ENCODE results near the gene SLMAP. TPM values are rescaled to one million over a fixed set of nuclear protein-coding genes. Genes with fewer than 3 reads are reported as not detected.

Gene SLMAP
- total RNA-seq, 1 experiment from 2014 or later: 78.9 TPM

DNA sequence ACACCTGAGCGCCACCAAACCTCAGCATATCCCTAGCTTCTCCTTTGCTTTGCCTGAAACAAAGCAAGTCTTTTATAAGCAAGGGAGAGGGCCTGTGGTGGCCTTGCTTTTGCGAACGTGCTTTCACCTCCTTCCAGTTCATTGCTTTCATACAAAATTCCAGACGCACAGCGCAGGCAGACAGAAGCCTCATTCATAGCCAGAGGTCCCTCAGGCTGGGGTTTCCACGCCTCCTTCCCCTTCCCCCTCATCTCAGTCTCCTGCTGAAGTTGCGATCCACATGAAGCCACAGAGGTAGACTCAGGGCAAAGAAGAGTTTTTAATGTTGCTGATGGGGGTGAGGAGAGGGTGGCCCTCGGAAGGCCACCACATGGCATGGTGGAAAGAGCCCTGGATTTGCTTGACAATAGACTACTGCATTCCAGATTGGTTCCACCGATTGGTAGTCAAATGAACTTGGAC is 192.7 kb downstream of the SLMAP start:
- no peak for DNase-seq (ENCODE audit: low spot score)
- in situ Hi-C loops (cut with HindIII; ENCODE audit: low sequenced_read_pairs): no loop called here

DNA sequence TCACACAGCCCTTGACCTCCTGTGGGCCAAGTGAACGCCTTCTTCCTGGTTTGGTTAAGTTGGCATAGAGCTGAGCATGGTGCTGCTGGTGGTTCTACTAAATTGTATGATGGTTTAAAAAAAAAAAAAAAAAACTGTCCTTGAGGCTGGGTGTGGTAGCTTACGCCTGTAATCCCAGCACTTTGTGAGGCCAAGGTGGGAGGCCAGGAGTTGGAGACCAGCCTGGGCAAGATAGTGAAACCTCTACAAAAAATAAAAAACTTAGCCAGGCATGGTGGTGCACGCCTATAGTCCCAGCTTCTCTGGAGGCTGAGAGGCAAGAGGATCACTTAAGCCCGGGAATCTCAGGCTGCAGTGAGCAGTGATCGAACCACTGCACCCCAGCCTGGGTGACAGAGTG is 193.2 kb downstream of the SLMAP start:
- no peak for DNase-seq (ENCODE audit: low spot score)
- in situ Hi-C loops (cut with HindIII; ENCODE audit: low sequenced_read_pairs): no loop called here

GRCh38 chr3:57949785-57950615 is 193.9 kb downstream of the SLMAP start:
- no peak for DNase-seq (ENCODE audit: low spot score)
- in situ Hi-C loops (cut with HindIII; ENCODE audit: low sequenced_read_pairs): no loop called here

GRCh38 chr3:57951066-57951882 is 195.2 kb downstream of the SLMAP start:
- DNase-seq (ENCODE audit: low spot score): no peak
- in situ Hi-C loops (cut with HindIII; ENCODE audit: low sequenced_read_pairs): no loop called here

- peak; percentile 46 for DNase-seq (ENCODE audit: low spot score)
- in situ Hi-C loops (cut with HindIII; ENCODE audit: low sequenced_read_pairs): no loop called here
Measured at GRCh38 chr3:57952208-57952631, 196.1 kb downstream of the SLMAP start.

GRCh38 chr3:57952651-57953050 is 196.5 kb downstream of the SLMAP start:
- no peak for DNase-seq (ENCODE audit: low spot score)

GRCh38 chr3:57953576-57953975 is 197.5 kb downstream of the SLMAP start:
- no peak for DNase-seq (ENCODE audit: low spot score)
- in situ Hi-C loops (cut with HindIII; ENCODE audit: low sequenced_read_pairs): no loop called here

More at GRCh38 chr3:57952651-57953050, 196.5 kb downstream of the SLMAP start:
- in situ Hi-C loops (cut with HindIII; ENCODE audit: low sequenced_read_pairs): no loop called here

DNA sequence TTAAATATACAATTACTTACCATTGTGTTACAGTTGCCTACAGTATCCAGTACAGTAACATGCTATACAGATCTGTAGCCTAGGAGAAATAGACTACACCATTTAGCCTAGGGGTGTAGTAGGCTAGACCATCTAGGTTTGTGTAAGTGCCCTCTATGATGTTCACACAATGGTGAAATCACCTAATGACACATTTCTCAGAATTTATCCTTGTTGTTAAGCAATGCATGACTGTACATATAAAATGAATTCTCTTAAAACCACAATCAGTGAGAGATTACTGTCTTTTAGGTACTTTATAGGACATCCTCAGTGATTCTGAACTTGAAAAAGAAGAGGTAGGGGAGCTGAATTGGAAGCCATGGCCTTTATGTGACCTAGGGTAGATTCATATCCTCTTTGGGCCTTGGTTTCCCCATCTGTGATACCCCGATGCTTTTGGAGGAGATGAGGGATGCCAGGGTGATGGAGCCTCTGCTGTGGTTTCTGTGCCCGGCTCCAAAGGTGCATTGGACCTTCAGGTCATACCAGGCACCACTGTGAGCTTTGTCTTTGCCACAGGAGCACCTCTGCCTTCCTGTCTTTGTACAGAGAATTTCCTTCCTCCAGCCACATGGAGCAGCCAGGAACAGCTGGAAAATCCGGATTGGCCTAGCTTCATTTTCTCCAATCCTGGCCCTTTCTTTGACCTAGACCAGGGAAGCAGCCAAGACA is 200.2 kb downstream of the SLMAP start:
- in situ Hi-C loops (cut with HindIII; ENCODE audit: low sequenced_read_pairs): no loop called here

DNA sequence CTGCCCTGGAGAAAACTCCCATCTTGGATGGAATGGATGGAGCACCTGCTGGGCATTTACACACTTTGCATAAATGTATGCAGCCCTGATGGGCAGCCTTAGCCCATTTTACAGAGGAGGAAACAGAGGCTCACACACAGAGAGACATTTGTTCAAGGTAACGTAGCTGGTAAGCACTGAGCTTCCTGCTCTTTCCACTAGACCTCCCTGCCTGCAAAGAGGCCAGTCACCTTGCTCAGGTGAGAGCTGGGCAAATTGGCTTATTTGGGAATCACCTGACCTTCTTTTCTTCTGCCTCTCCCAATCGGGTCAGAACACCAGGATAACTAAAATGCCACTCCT is 200.7 kb downstream of the SLMAP start:
- DNase-seq (ENCODE audit: low spot score): no peak
- in situ Hi-C loops (cut with HindIII; ENCODE audit: low sequenced_read_pairs): no loop called here

More for the DNA sequence above, 200.2 kb downstream of the SLMAP start:
- DNase-seq (ENCODE audit: low spot score): no peak

- in situ Hi-C loops (cut with HindIII; ENCODE audit: low sequenced_read_pairs): no loop called here
- no peak for DNase-seq (ENCODE audit: low spot score)
Measured at GRCh38 chr3:57957824-57958223, 201.7 kb downstream of the SLMAP start.

- no peak for DNase-seq (ENCODE audit: low spot score)
- in situ Hi-C loops (cut with HindIII; ENCODE audit: low sequenced_read_pairs): no loop called here
Measured at GRCh38 chr3:57958642-57959422, 202.7 kb downstream of the SLMAP start.

DNA sequence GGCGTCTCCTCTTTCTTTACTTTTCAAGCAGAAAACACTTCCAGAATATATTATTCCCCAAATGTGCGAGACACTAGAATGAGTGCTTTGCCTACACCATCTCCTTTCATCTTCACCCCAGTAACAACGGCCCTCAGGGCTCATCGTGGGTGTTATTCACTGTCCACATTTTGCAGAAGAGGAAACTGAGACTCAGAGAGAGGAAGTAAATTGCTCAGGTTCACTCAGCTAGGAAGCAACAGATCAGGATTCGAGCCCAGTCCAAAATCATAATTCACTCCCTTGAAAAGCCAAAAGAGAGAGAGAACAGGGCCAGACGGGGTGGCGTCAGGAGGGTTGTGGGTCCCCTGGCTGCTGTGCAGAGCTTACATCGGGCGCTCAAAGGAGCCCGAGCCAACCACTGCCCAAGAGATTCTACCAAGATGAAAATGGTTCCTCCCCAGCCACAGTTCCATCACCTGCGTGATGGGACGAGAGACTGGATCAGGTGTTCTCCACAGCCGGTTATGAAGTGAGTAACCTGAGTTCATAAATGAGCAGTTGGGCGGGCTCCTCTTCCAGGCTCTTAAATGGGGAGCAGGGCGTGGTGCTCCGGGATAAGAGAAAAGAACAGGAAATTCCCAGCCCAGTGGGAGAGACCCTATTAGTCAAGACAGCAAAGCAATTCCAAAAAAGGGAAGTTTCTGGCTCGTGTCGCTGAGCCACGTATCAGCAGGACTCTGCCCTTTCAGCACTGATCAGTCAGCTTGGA is 203.5 kb downstream of the SLMAP start:
- in situ Hi-C loops (cut with HindIII; ENCODE audit: low sequenced_read_pairs): no loop called here
- no peak for DNase-seq (ENCODE audit: low spot score)

DNA sequence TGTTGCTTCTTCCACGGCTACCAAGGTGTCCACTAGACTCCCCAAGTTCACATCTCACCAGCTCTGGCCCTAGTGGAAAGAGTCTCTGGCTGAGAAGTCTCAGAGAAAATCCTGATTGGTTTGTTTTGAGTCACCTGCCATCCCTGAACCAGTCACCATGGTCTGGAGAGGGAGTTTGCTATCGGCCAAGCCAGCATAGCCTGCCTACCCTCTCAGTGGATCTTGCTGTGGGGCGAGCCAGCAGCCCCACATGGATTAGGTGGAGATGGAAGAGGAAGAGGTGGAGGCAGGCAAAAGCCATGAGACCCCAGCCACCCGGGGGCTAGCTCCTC is 204.0 kb downstream of the SLMAP start:
- no peak for DNase-seq (ENCODE audit: low spot score)
- in situ Hi-C loops (cut with HindIII; ENCODE audit: low sequenced_read_pairs): no loop called here

- in situ Hi-C loops (cut with HindIII; ENCODE audit: low sequenced_read_pairs): no loop called here
Measured at GRCh38 chr3:57961177-57961827, 205.2 kb downstream of the SLMAP start.

GRCh38 chr3:57961828-57962447 is 205.8 kb downstream of the SLMAP start:
- no peak for DNase-seq (ENCODE audit: low spot score)
- in situ Hi-C loops (cut with HindIII; ENCODE audit: low sequenced_read_pairs): no loop called here

More at GRCh38 chr3:57961177-57961827, 205.2 kb downstream of the SLMAP start:
- no peak for DNase-seq (ENCODE audit: low spot score)

DNA sequence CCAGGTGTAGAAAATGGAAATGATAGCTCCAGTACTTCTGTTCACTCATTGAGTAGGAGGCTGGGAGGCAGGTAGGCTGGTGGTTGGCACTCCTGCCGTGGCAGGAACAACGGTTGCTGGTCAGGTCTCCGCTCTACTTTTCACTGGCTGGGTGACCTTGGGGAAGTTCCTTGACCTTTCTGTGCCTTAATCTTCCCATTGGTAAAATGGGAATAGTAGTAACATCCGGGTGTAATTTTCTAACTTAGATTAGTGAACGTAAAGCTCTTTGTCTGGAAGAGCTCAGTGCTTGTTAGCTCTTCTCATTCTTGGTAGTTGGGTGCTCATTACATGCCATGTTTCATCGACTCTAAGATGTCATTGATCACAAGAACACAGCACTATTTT is 206.3 kb downstream of the SLMAP start:
- DNase-seq (ENCODE audit: low spot score): no peak
- in situ Hi-C loops (cut with HindIII; ENCODE audit: low sequenced_read_pairs): no loop called here

DNA sequence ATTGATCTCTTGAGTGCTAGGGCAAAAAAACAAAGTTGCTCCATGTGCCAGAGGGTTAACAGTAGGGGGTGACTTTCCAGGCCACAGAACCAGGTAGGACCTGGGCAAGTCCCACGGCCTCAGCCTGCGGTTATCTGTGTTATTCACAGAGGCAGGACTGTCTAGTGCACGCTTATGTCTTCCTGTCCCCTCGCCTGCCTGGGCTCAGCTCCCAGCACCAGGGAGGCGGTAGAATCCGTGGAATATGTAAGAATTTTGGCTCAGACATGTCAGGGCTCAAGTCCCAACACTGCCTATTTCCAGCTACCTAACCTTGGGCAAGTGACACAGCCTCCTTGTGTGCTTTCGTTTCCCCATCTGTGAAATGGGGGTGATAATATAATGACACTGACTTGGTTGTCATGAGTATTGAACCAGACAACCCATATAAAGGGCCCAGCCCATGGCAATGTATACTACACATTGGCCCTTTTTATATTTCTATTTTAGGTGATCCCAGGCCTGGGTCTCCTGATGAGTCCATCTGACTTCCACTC is 207.8 kb downstream of the SLMAP start:
- peak; percentile 68 for DNase-seq (ENCODE audit: low spot score)
- in situ Hi-C loops (cut with HindIII; ENCODE audit: low sequenced_read_pairs): no loop called here
